ENCODE measurements around the gene PTPRU. TPM values are rescaled to one million over a fixed set of nuclear protein-coding genes. Genes with fewer than 3 reads are reported as not detected.

PTPRU gene
- total and polyA plus RNA-seq, 2 experiments from 2014 or later = 8.0 to 105 TPM

DNA sequence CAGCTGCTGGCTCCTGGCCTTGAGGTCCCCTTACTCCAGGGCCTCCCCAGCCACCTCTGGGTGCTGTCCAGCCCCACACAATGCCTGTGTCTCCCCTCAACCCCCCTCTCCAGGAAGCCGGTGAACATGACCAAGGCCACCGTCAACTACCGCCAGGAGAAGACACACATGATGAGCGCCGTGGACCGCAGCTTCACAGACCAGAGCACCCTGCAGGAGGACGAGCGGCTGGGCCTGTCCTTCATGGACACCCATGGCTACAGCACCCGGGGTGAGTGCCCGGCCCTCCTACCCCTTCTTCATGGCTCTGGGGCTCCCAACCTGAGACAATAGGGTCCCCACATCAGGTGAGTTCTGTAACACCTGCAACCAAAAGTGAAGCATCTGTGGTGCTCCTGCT, 55.4 kb downstream of the PTPRU start:
- ATAC-seq = no peak

More for the DNA sequence above, 55.4 kb downstream of the PTPRU start:
- Mint-ChIP-seq H3K27me3 (ENCODE audit: insufficient read depth, low read depth, poor library complexity) (peaks cover 2% of the 10 kb centered on the region), H3K4me3 (no peak overlapping the region), H3K9me3 (no peaks in the 10 kb centered on the region), H3K4me1 (peaks cover 9% of the 10 kb centered on the region; the same call in 1 of the 3 replicates), H3K27ac (no peak overlapping the region), H3K36me3 (ENCODE audit: low read depth) (peaks cover 10% of the 10 kb centered on the region)
- Histone ChIP-seq H3K79me2 (replicated peaks; ENCODE audit: insufficient read depth) (no peaks in the 10 kb centered on the region), H2AFZ (no peak overlapping the region), H3F3A (replicated peaks; ENCODE audit: low read depth) (no peaks in the 10 kb centered on the region), H3K27ac (ENCODE audit: low read depth) (no peak overlapping the region), H3K4me2 (no peak overlapping the region), H3K4me3 (no peak overlapping the region), H3K36me3 (ENCODE audit: insufficient read depth) (no peaks in the 10 kb centered on the region), H3K4me1 (ENCODE audit: insufficient read depth) (no peaks in the 10 kb centered on the region), H3K27me3 (ENCODE audit: insufficient read depth) (no peaks in the 10 kb centered on the region), H3K9me2 (ENCODE audit: insufficient read depth) (no peaks in the 10 kb centered on the region), H4K20me1 (replicated peaks; ENCODE audit: insufficient read depth) (no peaks in the 10 kb centered on the region)
- DNase-seq (ENCODE audit: low spot score) = no peak
- TF ChIP-seq, protein P1, sequence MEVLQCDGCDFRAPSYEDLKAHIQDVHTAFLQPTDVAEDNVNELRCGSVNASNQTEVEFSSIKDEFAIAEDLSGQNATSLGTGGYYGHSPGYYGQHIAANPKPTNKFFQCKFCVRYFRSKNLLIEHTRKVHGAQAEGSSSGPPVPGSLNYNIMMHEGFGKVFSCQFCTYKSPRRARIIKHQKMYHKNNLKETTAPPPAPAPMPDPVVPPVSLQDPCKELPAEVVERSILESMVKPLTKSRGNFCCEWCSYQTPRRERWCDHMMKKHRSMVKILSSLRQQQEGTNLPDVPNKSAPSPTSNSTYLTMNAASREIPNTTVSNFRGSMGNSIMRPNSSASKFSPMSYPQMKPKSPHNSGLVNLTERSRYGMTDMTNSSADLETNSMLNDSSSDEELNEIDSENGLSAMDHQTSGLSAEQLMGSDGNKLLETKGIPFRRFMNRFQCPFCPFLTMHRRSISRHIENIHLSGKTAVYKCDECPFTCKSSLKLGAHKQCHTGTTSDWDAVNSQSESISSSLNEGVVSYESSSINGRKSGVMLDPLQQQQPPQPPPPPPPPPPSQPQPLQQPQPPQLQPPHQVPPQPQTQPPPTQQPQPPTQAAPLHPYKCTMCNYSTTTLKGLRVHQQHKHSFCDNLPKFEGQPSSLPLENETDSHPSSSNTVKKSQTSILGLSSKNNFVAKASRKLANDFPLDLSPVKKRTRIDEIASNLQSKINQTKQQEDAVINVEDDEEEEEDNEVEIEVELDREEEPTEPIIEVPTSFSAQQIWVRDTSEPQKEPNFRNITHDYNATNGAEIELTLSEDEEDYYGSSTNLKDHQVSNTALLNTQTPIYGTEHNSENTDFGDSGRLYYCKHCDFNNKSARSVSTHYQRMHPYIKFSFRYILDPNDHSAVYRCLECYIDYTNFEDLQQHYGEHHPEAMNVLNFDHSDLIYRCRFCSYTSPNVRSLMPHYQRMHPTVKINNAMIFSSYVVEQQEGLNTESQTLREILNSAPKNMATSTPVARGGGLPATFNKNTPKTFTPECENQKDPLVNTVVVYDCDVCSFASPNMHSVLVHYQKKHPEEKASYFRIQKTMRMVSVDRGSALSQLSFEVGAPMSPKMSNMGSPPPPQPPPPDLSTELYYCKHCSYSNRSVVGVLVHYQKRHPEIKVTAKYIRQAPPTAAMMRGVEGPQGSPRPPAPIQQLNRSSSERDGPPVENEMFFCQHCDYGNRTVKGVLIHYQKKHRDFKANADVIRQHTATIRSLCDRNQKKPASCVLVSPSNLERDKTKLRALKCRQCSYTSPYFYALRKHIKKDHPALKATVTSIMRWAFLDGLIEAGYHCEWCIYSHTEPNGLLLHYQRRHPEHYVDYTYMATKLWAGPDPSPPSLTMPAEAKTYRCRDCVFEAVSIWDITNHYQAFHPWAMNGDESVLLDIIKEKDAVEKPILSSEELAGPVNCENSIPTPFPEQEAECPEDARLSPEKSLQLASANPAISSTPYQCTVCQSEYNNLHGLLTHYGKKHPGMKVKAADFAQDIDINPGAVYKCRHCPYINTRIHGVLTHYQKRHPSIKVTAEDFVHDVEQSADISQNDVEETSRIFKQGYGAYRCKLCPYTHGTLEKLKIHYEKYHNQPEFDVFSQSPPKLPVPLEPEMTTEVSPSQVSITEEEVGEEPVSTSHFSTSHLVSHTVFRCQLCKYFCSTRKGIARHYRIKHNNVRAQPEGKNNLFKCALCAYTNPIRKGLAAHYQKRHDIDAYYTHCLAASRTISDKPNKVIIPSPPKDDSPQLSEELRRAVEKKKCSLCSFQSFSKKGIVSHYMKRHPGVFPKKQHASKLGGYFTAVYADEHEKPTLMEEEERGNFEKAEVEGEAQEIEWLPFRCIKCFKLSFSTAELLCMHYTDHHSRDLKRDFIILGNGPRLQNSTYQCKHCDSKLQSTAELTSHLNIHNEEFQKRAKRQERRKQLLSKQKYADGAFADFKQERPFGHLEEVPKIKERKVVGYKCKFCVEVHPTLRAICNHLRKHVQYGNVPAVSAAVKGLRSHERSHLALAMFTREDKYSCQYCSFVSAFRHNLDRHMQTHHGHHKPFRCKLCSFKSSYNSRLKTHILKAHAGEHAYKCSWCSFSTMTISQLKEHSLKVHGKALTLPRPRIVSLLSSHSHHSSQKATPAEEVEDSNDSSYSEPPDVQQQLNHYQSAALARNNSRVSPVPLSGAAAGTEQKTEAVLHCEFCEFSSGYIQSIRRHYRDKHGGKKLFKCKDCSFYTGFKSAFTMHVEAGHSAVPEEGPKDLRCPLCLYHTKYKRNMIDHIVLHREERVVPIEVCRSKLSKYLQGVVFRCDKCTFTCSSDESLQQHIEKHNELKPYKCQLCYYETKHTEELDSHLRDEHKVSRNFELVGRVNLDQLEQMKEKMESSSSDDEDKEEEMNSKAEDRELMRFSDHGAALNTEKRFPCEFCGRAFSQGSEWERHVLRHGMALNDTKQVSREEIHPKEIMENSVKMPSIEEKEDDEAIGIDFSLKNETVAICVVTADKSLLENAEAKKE (CRISPR knock-in tag; IDR thresholded peaks at IDR 0.05) = no peak
- TF ChIP-seq NANOG (IDR thresholded peaks at IDR 0.05; ENCODE audit: borderline replicate concordance) (no peak), EZH2phosphoT487 (IDR thresholded peaks at IDR 0.05; ENCODE audit: unreplicated experiment) (no peak), JUNB (IDR thresholded peaks at IDR 0.05; ENCODE audit: unreplicated experiment) (no peak), POLR2AphosphoS5 (IDR thresholded peaks at IDR 0.05; ENCODE audit: low read depth) (no peak), ZNF331 (CRISPR knock-in tag; IDR thresholded peaks at IDR 0.05; ENCODE audit: low read depth) (no peak), CREB1 (CRISPR knock-in tag; IDR thresholded peaks at IDR 0.05; ENCODE audit: low read depth) (no peak), STAT1 (IDR thresholded peaks at IDR 0.05; ENCODE audit: unreplicated experiment) (no peak), ZNF114 (CRISPR knock-in tag; IDR thresholded peaks at IDR 0.05) (no peak), EZH2 (IDR thresholded peaks at IDR 0.05; ENCODE audit: low read depth, unreplicated experiment) (no peak)
- TF ChIP-seq, protein P2, sequence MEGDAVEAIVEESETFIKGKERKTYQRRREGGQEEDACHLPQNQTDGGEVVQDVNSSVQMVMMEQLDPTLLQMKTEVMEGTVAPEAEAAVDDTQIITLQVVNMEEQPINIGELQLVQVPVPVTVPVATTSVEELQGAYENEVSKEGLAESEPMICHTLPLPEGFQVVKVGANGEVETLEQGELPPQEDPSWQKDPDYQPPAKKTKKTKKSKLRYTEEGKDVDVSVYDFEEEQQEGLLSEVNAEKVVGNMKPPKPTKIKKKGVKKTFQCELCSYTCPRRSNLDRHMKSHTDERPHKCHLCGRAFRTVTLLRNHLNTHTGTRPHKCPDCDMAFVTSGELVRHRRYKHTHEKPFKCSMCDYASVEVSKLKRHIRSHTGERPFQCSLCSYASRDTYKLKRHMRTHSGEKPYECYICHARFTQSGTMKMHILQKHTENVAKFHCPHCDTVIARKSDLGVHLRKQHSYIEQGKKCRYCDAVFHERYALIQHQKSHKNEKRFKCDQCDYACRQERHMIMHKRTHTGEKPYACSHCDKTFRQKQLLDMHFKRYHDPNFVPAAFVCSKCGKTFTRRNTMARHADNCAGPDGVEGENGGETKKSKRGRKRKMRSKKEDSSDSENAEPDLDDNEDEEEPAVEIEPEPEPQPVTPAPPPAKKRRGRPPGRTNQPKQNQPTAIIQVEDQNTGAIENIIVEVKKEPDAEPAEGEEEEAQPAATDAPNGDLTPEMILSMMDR (conservative IDR thresholded peaks at IDR 0.05; ENCODE audit: low read depth in 2 of 2) = no peak
- TF ChIP-seq, protein P3, sequence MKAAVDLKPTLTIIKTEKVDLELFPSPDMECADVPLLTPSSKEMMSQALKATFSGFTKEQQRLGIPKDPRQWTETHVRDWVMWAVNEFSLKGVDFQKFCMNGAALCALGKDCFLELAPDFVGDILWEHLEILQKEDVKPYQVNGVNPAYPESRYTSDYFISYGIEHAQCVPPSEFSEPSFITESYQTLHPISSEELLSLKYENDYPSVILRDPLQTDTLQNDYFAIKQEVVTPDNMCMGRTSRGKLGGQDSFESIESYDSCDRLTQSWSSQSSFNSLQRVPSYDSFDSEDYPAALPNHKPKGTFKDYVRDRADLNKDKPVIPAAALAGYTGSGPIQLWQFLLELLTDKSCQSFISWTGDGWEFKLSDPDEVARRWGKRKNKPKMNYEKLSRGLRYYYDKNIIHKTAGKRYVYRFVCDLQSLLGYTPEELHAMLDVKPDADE (IDR thresholded peaks at IDR 0.05) = no peak
- TF ChIP-seq, protein P4, sequence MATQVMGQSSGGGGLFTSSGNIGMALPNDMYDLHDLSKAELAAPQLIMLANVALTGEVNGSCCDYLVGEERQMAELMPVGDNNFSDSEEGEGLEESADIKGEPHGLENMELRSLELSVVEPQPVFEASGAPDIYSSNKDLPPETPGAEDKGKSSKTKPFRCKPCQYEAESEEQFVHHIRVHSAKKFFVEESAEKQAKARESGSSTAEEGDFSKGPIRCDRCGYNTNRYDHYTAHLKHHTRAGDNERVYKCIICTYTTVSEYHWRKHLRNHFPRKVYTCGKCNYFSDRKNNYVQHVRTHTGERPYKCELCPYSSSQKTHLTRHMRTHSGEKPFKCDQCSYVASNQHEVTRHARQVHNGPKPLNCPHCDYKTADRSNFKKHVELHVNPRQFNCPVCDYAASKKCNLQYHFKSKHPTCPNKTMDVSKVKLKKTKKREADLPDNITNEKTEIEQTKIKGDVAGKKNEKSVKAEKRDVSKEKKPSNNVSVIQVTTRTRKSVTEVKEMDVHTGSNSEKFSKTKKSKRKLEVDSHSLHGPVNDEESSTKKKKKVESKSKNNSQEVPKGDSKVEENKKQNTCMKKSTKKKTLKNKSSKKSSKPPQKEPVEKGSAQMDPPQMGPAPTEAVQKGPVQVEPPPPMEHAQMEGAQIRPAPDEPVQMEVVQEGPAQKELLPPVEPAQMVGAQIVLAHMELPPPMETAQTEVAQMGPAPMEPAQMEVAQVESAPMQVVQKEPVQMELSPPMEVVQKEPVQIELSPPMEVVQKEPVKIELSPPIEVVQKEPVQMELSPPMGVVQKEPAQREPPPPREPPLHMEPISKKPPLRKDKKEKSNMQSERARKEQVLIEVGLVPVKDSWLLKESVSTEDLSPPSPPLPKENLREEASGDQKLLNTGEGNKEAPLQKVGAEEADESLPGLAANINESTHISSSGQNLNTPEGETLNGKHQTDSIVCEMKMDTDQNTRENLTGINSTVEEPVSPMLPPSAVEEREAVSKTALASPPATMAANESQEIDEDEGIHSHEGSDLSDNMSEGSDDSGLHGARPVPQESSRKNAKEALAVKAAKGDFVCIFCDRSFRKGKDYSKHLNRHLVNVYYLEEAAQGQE (IDR thresholded peaks at IDR 0.05; ENCODE audit: unreplicated experiment) = no peak

Data from GM23338 (cell line).